Measurements from ENCODE around the gene OR1I1. TPM values are rescaled to one million over a fixed set of nuclear protein-coding genes. Genes with fewer than 3 reads are reported as not detected.

Gene OR1I1
- total RNA-seq, 1 experiment from 2014 or later: not detected

- Histone ChIP-seq H3K27me3 (ENCODE audit: insufficient read depth, low read length) (no peaks in the 10 kb centered on the region), H4K91ac (ENCODE audit: insufficient read length, low read depth, low read length) (no peak overlapping the region), H3K9me3 (ENCODE audit: control insufficient read depth, low read depth, low read length) (no peaks in the 10 kb centered on the region), H3K4ac (ENCODE audit: low read depth, low read length) (no peak overlapping the region), H2BK12ac (ENCODE audit: insufficient read length, low read depth, low read length) (no peak overlapping the region), H3K4me1 (ENCODE audit: insufficient read depth, low read length) (no peaks in the 10 kb centered on the region), H4K8ac (replicated peaks; ENCODE audit: insufficient read length, low read depth, low read length) (no peak overlapping the region), H3K79me1 (ENCODE audit: insufficient read depth, low read depth, low read length, poor library complexity, severe bottlenecking) (no peaks in the 10 kb centered on the region), H3K56ac (ENCODE audit: insufficient read length, low read depth, low read length) (no peak overlapping the region), H3K18ac (ENCODE audit: insufficient read length, low read depth, low read length) (no peak overlapping the region), H3K23me2 (ENCODE audit: insufficient read length, low read depth, low read length, poor library complexity, severe bottlenecking) (no peaks in the 10 kb centered on the region), H2AK5ac (ENCODE audit: insufficient read length, low read length) (no peak overlapping the region), H2AFZ (ENCODE audit: low read length) (no peak overlapping the region), H3K27ac (ENCODE audit: insufficient read length, low read depth, low read length) (no peak overlapping the region), H3K4me2 (ENCODE audit: insufficient read depth, insufficient read length, low read length) (no peak overlapping the region), H4K20me1 (ENCODE audit: control insufficient read depth, insufficient read depth, insufficient read length) (no peaks in the 10 kb centered on the region), H3K79me2 (ENCODE audit: insufficient read depth, low read length) (no peaks in the 10 kb centered on the region), H4K5ac (ENCODE audit: insufficient read length, low read depth, low read length) (no peak overlapping the region), H2BK20ac (ENCODE audit: low read depth, low read length, poor library complexity, severe bottlenecking) (no peak overlapping the region), H2BK15ac (ENCODE audit: low read depth, low read length) (no peak overlapping the region), H3K23ac (ENCODE audit: insufficient read length, low read depth, low read length) (no peak overlapping the region), H3K14ac (ENCODE audit: insufficient read depth, low read length) (no peak overlapping the region), H2BK5ac (ENCODE audit: insufficient read length, low read length) (no peak overlapping the region), H3K9ac (ENCODE audit: extremely low read depth, insufficient read length, low read length) (no peak overlapping the region), H2BK120ac (ENCODE audit: low read depth, low read length, poor library complexity, severe bottlenecking) (no peak overlapping the region), H3T11ph (ENCODE audit: low read length) (no peak overlapping the region)
- Mint-ChIP-seq H3K27ac (no peak overlapping the region), H3K4me1 (no peaks in the 10 kb centered on the region), H3K36me3 (ENCODE audit: insufficient read depth in 1 of 3, low read depth in 3 of 3) (peaks cover 0 to 34% (median 8%) of the 10 kb centered on the region in 3 experiments; a peak in 4 of 7 replicates), H3K4me3 (no peak overlapping the region), H3K27me3 (ENCODE audit: low read depth) (peaks cover 1% of the 10 kb centered on the region), H3K9me3 (peaks cover 17 to 96% of the 10 kb centered on the region in 2 experiments)
- DNase-seq: no peak
- no CpG with 5 or more reads among the region's 5 CpGs for WGBS (ENCODE audit: extremely low coverage, insufficient read length, low lambda C conversion rate)
- TF ChIP-seq CTCF (conservative IDR thresholded peaks at IDR 0.05): no peak
Measured at GRCh38 chr19:15048128-15048527, 33.9 kb upstream of the OR1I1 start.
